Stomach (tissue), 9 donors: Measurements from ENCODE around the gene PTPRT. TPM values are rescaled to one million over a fixed set of nuclear protein-coding genes. Genes with fewer than 3 reads are reported as not detected.

Source experiments
- DNase-seq, 2 donors: peaks; one replicate each; pipeline versions ENCODE4 v3.0.0 to v3.0.0-alpha.2; 2013 to 2019
- H3K27ac ChIP-seq, 5 donors: fragments of 200-600 bp in 4 of 5; sonication (generic) in 4 of 5; one replicate each; pipeline ENCODE4 v1.5.1; 2013 to 2019; ENCODE audit warnings: mild to moderate bottlenecking in 1 of 5, moderate library complexity in 1 of 5
- H3K27me3 ChIP-seq, 3 donors: fragments of 200-600 bp; sonication (generic); one replicate each; pipeline ENCODE4 v1.5.1; 2017 to 2019; ENCODE audit warnings: mixed run types in 1 of 3
- H3K36me3 ChIP-seq, 4 donors: fragments of 200-600 bp; sonication (generic); 1 replicate in 3 of 4; 2 replicates in 1 of 4; pipeline ENCODE4 v1.5.1; 2016 to 2019
- H3K4me1 ChIP-seq, 4 donors: fragments of 200-600 bp; sonication (generic); one replicate each; pipeline ENCODE4 v1.5.1; 2016 to 2019
- H3K4me3 ChIP-seq, 4 donors: fragments of 200-600 bp; sonication (generic) in 3 of 4; one replicate each; pipeline ENCODE4 v1.5.1; 2016 to 2019; ENCODE audit warnings: mild to moderate bottlenecking in 1 of 4
- H3K9me3 ChIP-seq, 4 donors: fragments of 200-600 bp; sonication (generic); one replicate each; pipeline ENCODE4 v1.5.1; 2016 to 2019
- CTCF ChIP-seq, 7 experiments: fragments of 450-650 bp in 4 of 7; fragments of 200-600 bp in 3 of 7; sonication (generic) in 3 of 7; IDR thresholded peaks; one replicate each; pipeline ENCODE4 v1.5.1; 2016 to 2019; ENCODE audit warnings: antibody characterized with exemption in 7 of 7, control low read depth in 2 of 7, mild to moderate bottlenecking in 1 of 7
- EP300 ChIP-seq: sonication (generic); formaldehyde crosslinking; IDR thresholded peaks from one replicate; pipeline ENCODE4 v1.6.1; 2017; ENCODE audit warnings: antibody characterized with exemption
- POLR2A ChIP-seq, 4 donors: fragments of 450-650 bp; IDR thresholded peaks; one replicate each; pipeline ENCODE4 v1.6.1; 2016; ENCODE audit warnings: antibody characterized with exemption in 4 of 4, control low read depth in 2 of 4, mild to moderate bottlenecking in 1 of 4, moderate library complexity in 1 of 4
- POLR2AphosphoS5 ChIP-seq, 3 donors: sonication (generic); formaldehyde crosslinking; IDR thresholded peaks; one replicate each; pipeline ENCODE4 v1.6.1; 2016; ENCODE audit warnings: antibody characterized with exemption in 3 of 3
- WGBS, 5 donors: extraction: QIAGEN DNeasy Blood & Tissue Kit in 3 of 5; methylation state at CpG; one replicate each; pipeline versions ENCODE4 v1.1.5 to v1.1.7; 2013 to 2018; 5-methylcytosine and 5-hydroxymethylcytosine counted together
- intact Hi-C: fragments of 100-400 bp; cut with DNase I; formaldehyde crosslinking; loops from one replicate; pipeline ENCODE4 v1.15.1; 2023; ENCODE audit warnings: low total_unique reads
- polyA plus RNA-seq, 3 donors: library from polyadenylated mRNA; stranded (reverse); fragments of 200-250 nt; gene quantifications; one replicate each; pipeline ENCODE4 v1.2.3, GENCODE V29; 2013
- total RNA-seq, 5 donors: library from RNA; depleted of rRNA; stranded (reverse); fragments of >200 nt; gene quantifications; one replicate each; pipeline versions ENCODE4 v1.1.0 to v1.2.3, GENCODE V29; 2014 to 2016
- donor health status: healthy with polysubstance abuse.
- donor health status: Bipolar disorder and iron deficiency.
- donor health status: healthy.

The PTPRT gene
- total and polyA plus RNA-seq, 8 donors, result 0.05 to 11.6 (median 1.7) TPM; not detected in 2

GRCh38 chr20:42703744-42704143 is 486.0 kb downstream of the PTPRT start:
- Histone ChIP-seq H3K27ac (no peak overlapping the region), H3K4me3 (no peak overlapping the region), H3K4me1 (no peaks in the 10 kb centered on the region), H3K36me3 (no peaks in the 10 kb centered on the region), H3K9me3 (peaks cover 0 to 5% (median 2%) of the 10 kb centered on the region in 4 donors), H3K27me3 (no peaks in the 10 kb centered on the region)
- no peak for TF ChIP-seq CTCF (IDR thresholded peaks at IDR 0.05)
- no peak for TF ChIP-seq POLR2A (IDR thresholded peaks at IDR 0.05)
- no peak for TF ChIP-seq EP300
- TF ChIP-seq POLR2AphosphoS5 (IDR thresholded peaks at IDR 0.05), result no peak
- intact Hi-C loops, result no loop called here
- DNase-seq, result no peak
- WGBS, 5 donors, result 79 to 85% (median 81%) methylated on average over 6 of the region's 6 CpGs

GRCh38 chr20:42701948-42702347 is 487.8 kb downstream of the PTPRT start:
- TF ChIP-seq POLR2AphosphoS5 (IDR thresholded peaks at IDR 0.05), result no peak
- TF ChIP-seq POLR2A (IDR thresholded peaks at IDR 0.05), result no peak
- TF ChIP-seq CTCF (IDR thresholded peaks at IDR 0.05), result no peak
- TF ChIP-seq EP300, result no peak
- peak in 1 of 2 donors; percentile 45 for DNase-seq
- Histone ChIP-seq H3K9me3 (peaks cover 0 to 5% (median 2%) of the 10 kb centered on the region in 4 donors), H3K27me3 (no peaks in the 10 kb centered on the region), H3K4me1 (no peaks in the 10 kb centered on the region), H3K27ac (no peak overlapping the region), H3K36me3 (no peaks in the 10 kb centered on the region), H3K4me3 (no peak overlapping the region)
- WGBS, 5 donors, result 40 to 60% (median 48%) methylated on average over 4 of the region's 4 CpGs
- intact Hi-C loops, result no loop called here

- Histone ChIP-seq H3K27ac (no peak overlapping the region), H3K4me1 (no peaks in the 10 kb centered on the region), H3K36me3 (no peaks in the 10 kb centered on the region), H3K27me3 (no peaks in the 10 kb centered on the region), H3K4me3 (no peak overlapping the region), H3K9me3 (peaks cover 0 to 5% (median 2%) of the 10 kb centered on the region in 4 donors)
- intact Hi-C loops, result no loop called here
- no peak for DNase-seq
- WGBS, 5 donors, result 69 to 78% (median 75%) methylated on average over 8 of the region's 8 CpGs
- TF ChIP-seq EP300 (no peak), CTCF (IDR thresholded peaks at IDR 0.05) (no peak), POLR2A (IDR thresholded peaks at IDR 0.05) (no peak), POLR2AphosphoS5 (IDR thresholded peaks at IDR 0.05) (no peak)
Measured at GRCh38 chr20:42700372-42700771, 489.3 kb downstream of the PTPRT start.

GRCh38 chr20:42697962-42698361 is 491.7 kb downstream of the PTPRT start:
- DNase-seq, result no peak
- Histone ChIP-seq H3K4me3 (no peak overlapping the region), H3K36me3 (no peaks in the 10 kb centered on the region), H3K9me3 (no peaks in the 10 kb centered on the region), H3K27me3 (no peaks in the 10 kb centered on the region), H3K27ac (no peak overlapping the region), H3K4me1 (no peaks in the 10 kb centered on the region)
- no peak for TF ChIP-seq EP300
- TF ChIP-seq POLR2A (IDR thresholded peaks at IDR 0.05), result no peak
- TF ChIP-seq POLR2AphosphoS5 (IDR thresholded peaks at IDR 0.05), result no peak
- TF ChIP-seq CTCF (IDR thresholded peaks at IDR 0.05), result no peak
- intact Hi-C loops, result no loop called here
- 59 to 78% (median 63%) methylated on average over 3 of the region's 3 CpGs for WGBS, 5 donors
